ENCODE data around the gene TRIM24. TPM values are rescaled to one million over a fixed set of nuclear protein-coding genes. Genes with fewer than 3 reads are reported as not detected.

The TRIM24 gene
- total RNA-seq, 1 donor from 2014 or later: 14.3 TPM

DNA sequence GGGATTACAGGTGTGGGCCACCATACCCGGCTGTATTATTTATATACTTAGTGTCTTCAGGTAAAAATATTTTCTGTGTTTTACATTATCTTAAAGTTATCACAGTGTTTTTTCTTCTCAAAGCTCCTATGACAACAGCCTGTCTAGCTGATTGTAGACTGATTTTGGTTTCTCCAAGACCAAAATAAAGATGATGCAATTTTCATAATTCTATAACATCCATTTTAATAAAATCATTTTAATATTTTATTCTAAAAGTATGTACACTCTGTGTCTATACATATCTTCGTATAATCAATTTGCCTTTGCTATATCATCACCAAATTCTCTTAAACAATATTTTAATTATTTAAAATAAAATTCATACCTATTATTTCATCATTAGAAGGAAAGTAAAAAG is 108.6 kb downstream of the TRIM24 start:
- ChIA-PET POLR2A (no interaction called here), CTCF (no interaction called here)
- Mint-ChIP-seq H3K27me3 (no peaks in the 10 kb centered on the region), H3K4me3 (no peak overlapping the region), H3K9me3 (peaks cover 24% of the 10 kb centered on the region), H3K36me3 (ENCODE audit: low read depth) (peaks cover 86% of the 10 kb centered on the region), H3K27ac (no peak overlapping the region), H3K4me1 (no peaks in the 10 kb centered on the region)
- DNase-seq: no peak
- TF ChIP-seq, protein P1, sequence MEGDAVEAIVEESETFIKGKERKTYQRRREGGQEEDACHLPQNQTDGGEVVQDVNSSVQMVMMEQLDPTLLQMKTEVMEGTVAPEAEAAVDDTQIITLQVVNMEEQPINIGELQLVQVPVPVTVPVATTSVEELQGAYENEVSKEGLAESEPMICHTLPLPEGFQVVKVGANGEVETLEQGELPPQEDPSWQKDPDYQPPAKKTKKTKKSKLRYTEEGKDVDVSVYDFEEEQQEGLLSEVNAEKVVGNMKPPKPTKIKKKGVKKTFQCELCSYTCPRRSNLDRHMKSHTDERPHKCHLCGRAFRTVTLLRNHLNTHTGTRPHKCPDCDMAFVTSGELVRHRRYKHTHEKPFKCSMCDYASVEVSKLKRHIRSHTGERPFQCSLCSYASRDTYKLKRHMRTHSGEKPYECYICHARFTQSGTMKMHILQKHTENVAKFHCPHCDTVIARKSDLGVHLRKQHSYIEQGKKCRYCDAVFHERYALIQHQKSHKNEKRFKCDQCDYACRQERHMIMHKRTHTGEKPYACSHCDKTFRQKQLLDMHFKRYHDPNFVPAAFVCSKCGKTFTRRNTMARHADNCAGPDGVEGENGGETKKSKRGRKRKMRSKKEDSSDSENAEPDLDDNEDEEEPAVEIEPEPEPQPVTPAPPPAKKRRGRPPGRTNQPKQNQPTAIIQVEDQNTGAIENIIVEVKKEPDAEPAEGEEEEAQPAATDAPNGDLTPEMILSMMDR (IDR thresholded peaks at IDR 0.05): no peak
- ATAC-seq (ENCODE audit: low read depth): no peak
- intact Hi-C loops (cut with micrococcal nuclease): no loop called here

DNA sequence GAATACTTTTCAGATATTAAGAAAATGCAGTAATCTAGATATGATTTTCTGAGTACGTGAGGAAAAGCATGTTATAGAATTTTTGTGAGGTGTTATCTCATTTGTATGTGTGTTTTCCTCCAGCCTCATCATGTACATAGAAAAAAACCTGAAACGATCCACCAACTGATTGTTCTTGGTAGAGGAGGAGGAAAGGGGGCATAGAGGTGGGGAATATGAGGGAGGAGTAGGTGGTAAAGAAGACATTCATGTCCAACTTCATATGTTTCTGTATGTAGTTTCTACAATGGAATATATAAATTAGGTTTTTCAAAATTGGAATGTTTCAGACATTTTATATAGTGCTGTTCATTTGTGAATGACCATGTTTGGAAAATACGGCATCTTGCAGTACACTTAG is 109.4 kb downstream of the TRIM24 start:
- no peaks in the 10 kb centered on the region for H3K27me3 Mint-ChIP-seq
- intact Hi-C loops (cut with micrococcal nuclease): no loop called here
- ATAC-seq (ENCODE audit: low read depth): no peak
- H3K27ac Mint-ChIP-seq: no peak overlapping the region
- TF ChIP-seq, protein P1 (IDR thresholded peaks at IDR 0.05): no peak
- H3K9me3 Mint-ChIP-seq: peaks cover 17% of the 10 kb centered on the region
- no peak overlapping the region for H3K4me3 Mint-ChIP-seq
- no peak for DNase-seq
- CTCF ChIA-PET: no interaction called here
- POLR2A ChIA-PET: no interaction called here
- peaks cover 86% of the 10 kb centered on the region for H3K36me3 Mint-ChIP-seq (ENCODE audit: low read depth)
- H3K4me1 Mint-ChIP-seq: no peaks in the 10 kb centered on the region

DNA sequence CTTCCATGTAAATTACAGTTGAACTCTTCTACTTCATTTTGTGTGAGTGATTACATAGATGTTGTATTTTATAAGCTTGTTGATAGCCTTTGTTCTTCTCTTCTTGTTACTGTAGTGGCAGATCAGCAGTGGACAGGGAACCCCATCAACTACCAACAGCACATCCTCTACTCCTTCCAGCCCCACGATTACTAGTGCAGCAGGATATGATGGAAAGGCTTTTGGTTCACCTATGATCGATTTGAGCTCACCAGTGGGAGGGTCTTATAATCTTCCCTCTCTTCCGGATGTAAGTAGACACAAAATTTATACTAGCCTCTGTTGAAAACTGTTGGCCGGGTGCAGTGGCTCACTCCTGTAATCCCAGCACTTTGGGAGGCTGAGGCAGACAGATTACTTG is 110.7 kb downstream of the TRIM24 start:
- Mint-ChIP-seq H3K27me3 (no peaks in the 10 kb centered on the region), H3K9me3 (peaks cover 7% of the 10 kb centered on the region), H3K36me3 (ENCODE audit: low read depth) (peaks cover 80% of the 10 kb centered on the region), H3K4me1 (no peaks in the 10 kb centered on the region), H3K4me3 (no peak overlapping the region), H3K27ac (no peak overlapping the region)
- POLR2A ChIA-PET: no interaction called here
- no peak for DNase-seq
- CTCF ChIA-PET: no interaction called here
- no peak for ATAC-seq (ENCODE audit: low read depth)
- intact Hi-C loops (cut with micrococcal nuclease): no loop called here
- TF ChIP-seq, protein P1 (IDR thresholded peaks at IDR 0.05): no peak

DNA sequence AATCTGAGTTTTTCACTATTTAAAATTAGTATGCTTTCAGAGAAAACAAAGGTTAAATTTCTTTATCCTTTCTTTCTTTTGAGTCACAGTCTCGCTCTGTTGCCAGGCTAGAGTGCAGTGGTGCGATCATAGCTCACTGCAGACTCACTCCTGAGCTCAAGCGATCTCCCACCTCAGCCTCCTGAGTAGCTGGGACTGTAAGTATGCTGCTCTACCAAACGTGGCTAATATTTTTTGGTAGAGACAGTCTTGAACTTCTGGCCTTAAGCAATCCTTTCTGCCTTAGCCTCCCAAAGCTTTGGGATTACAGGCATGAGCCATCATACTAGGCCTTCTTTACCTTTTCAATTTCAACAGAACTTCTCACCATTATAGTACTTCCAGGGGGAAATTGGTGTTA is 113.7 kb downstream of the TRIM24 start:
- Mint-ChIP-seq H3K9me3 (peaks cover 3% of the 10 kb centered on the region), H3K4me1 (no peaks in the 10 kb centered on the region), H3K4me3 (no peak overlapping the region), H3K27ac (no peak overlapping the region), H3K36me3 (ENCODE audit: low read depth) (peaks cover 79% of the 10 kb centered on the region), H3K27me3 (no peaks in the 10 kb centered on the region)
- intact Hi-C loops (cut with micrococcal nuclease): no loop called here
- TF ChIP-seq, protein P1 (IDR thresholded peaks at IDR 0.05): no peak
- ChIA-PET CTCF (no interaction called here), POLR2A (no interaction called here)
- DNase-seq (no peak), ATAC-seq (ENCODE audit: low read depth) (no peak)

DNA sequence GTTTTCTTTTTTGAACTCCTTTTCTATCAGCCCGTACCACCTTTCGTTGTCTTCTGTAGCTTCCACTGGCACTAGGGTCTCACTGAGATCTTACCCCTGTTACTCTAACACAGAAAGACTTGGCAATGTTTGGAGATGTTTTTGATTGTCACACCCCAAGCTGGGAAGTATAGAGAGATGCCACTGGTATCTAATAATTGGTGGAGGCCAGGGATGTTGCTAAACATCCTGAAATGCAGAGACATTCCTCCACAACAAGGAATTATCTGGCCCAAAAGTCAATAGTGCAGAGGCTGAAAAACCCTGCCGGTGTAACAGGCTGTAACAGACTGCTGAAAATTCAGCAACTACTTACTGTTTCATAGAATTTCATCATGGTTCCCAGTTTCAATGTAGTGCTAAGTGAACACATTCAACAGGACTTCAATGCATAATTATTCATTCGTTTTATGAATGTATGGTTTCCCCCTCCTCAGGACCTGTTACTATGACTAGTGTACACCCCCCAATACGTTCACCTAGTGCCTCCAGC is 115.9 kb downstream of the TRIM24 start:
- ChIA-PET CTCF (no interaction called here), POLR2A (no interaction called here)
- DNase-seq: no peak
- Mint-ChIP-seq H3K27ac (no peak overlapping the region), H3K4me1 (no peaks in the 10 kb centered on the region), H3K4me3 (no peak overlapping the region), H3K27me3 (no peaks in the 10 kb centered on the region), H3K9me3 (peaks cover 3% of the 10 kb centered on the region), H3K36me3 (ENCODE audit: low read depth) (peaks cover 81% of the 10 kb centered on the region)
- intact Hi-C loops (cut with micrococcal nuclease): no loop called here
- TF ChIP-seq, protein P1 (IDR thresholded peaks at IDR 0.05): no peak
- ATAC-seq (ENCODE audit: low read depth): no peak
